K562 (cell line): ENCODE measurements around the gene DYNC1H1. TPM values are rescaled to one million over a fixed set of nuclear protein-coding genes. Genes with fewer than 3 reads are reported as not detected.
A peak's percentile ranks its signal among the peaks of the same experiment; 100 is the strongest.

Source experiments
- ATAC-seq: fragments of 200-7000 bp; cut with Tn5 transposase; 3 replicates; pipeline ENCODE4 v1.9.1; 2020; ENCODE audit warnings: moderate library complexity
- BruUV-seq: library from RNA; stranded (reverse); fragments of 400-500 nt; replicated peaks from 2 replicates; lab custom pipeline; 2021; lab: Mats Ljungman, UMichigan
- CTCF ChIA-PET: fragments of 300-600 bp; formaldehyde crosslinking; extraction: SDS; loops from one replicate; lab custom pipeline; 2021; ENCODE audit warnings: low intra/inter-chr PET ratio; lab: Yijun Ruan, JAX
- POLR2A ChIA-PET: fragments of 300-600, 350-650 bp; sonication (Branson Sonifier 250); formaldehyde crosslinking; extraction: SDS; loops from one replicate; lab custom pipeline; 2021; ENCODE audit warnings: antibody characterized with exemption, inconsistent platforms; lab: Yijun Ruan, JAX
- DNase-seq, 4 experiments: peaks; one replicate each; pipeline versions ENCODE4 v3.0.0 to v3.0.0-alpha.2; 2011 to 2018; ENCODE audit warnings: low spot score in 3 of 4, mixed read lengths in 3 of 4; ENCODE audit errors: extremely low read depth in 1 of 4
- FAIRE-seq: peaks from 2 replicates; lab custom pipeline; 2011; peaks lifted over from hg19 to GRCh38; lab: Jason Lieb, UNC
- H2AFZ ChIP-seq: 2 replicates; pipeline ENCODE4 v1.6.0; 2011; ENCODE audit warnings: low read depth, low read length, control low read depth, inconsistent platforms
- H3K27ac ChIP-seq: fragments of 200-600 bp; 3 replicates; pipeline ENCODE4 v1.8.0; 2011; ENCODE audit warnings: low read depth, mild to moderate bottlenecking, control low read depth, inconsistent platforms, low read length, moderate library complexity, mixed read lengths; ENCODE audit errors: extremely low read depth
- H3K27me3 ChIP-seq, 2 experiments: fragments of 300-600 bp in 1 of 2; 2 replicates in 1 of 2; 3 replicates in 1 of 2; pipeline versions ENCODE4 v1.6.0 to v1.8.0; 2011; ENCODE audit warnings: inconsistent platforms in 2 of 2, low read length in 2 of 2, mild to moderate bottlenecking in 1 of 2, mixed read lengths in 1 of 2, moderate library complexity in 1 of 2; ENCODE audit not compliant: control insufficient read depth in 2 of 2, insufficient read depth in 2 of 2
- H3K36me3 ChIP-seq: fragments of 300-600 bp; 3 replicates; pipeline ENCODE4 v1.8.0; 2011; ENCODE audit warnings: mild to moderate bottlenecking, low read length, inconsistent platforms; ENCODE audit not compliant: control insufficient read depth, insufficient read depth
- H3K4me1 ChIP-seq, 2 experiments: fragments of 200-600 bp in 1 of 2; replicated peaks in 1 of 2; 2 replicates in 1 of 2; 3 replicates in 1 of 2; pipeline versions ENCODE4 v1.5.1 to v1.8.0; 2011; ENCODE audit warnings: inconsistent platforms in 2 of 2, low read length in 2 of 2, mild to moderate bottlenecking in 1 of 2, mixed read lengths in 1 of 2, moderate library complexity in 1 of 2; ENCODE audit not compliant: control insufficient read depth in 2 of 2, insufficient read depth in 2 of 2
- H3K4me2 ChIP-seq: 2 replicates; pipeline ENCODE4 v1.6.1; 2011; ENCODE audit warnings: low read length, control low read depth, inconsistent platforms, mixed read lengths; ENCODE audit not compliant: insufficient read depth
- H3K4me3 ChIP-seq: fragments of 200-600 bp; sonication (generic), shearing (Covaris generic); 2 replicates; pipeline ENCODE4 v1.5.1; 2016; ENCODE audit warnings: control low read depth, inconsistent platforms
- H3K79me2 ChIP-seq: fragments of 200-600 bp; 3 replicates; pipeline ENCODE4 v1.8.0; 2011; ENCODE audit warnings: low read length, inconsistent platforms; ENCODE audit not compliant: control insufficient read depth, insufficient read depth
- H3K9ac ChIP-seq, 2 experiments: 2 replicates each; pipeline versions ENCODE4 v1.6.0 to v1.6.1; 2011; ENCODE audit warnings: low read depth in 2 of 2, low read length in 2 of 2, control low read depth in 1 of 2, inconsistent platforms in 1 of 2, mild to moderate bottlenecking in 1 of 2, mixed read lengths in 1 of 2; ENCODE audit not compliant: insufficient read depth in 1 of 2
- H3K9me1 ChIP-seq: one replicate; pipeline ENCODE4 v1.6.0; 2011; ENCODE audit warnings: inconsistent platforms, mild to moderate bottlenecking, low read length, moderate library complexity; ENCODE audit not compliant: control insufficient read depth, insufficient read depth
- H3K9me3 ChIP-seq: replicated peaks from 2 replicates; pipeline ENCODE4 v1.5.1; 2011; ENCODE audit warnings: low read depth, low read length, inconsistent platforms; ENCODE audit not compliant: control insufficient read depth, insufficient read depth
- H4K20me1 ChIP-seq: replicated peaks from 2 replicates; pipeline ENCODE4 v1.6.1; 2011; ENCODE audit warnings: low read length, inconsistent platforms, mixed read lengths; ENCODE audit not compliant: control insufficient read depth, insufficient read depth
- ASH1L ChIP-seq: fragments of 450-650 bp; IDR thresholded peaks from 2 replicates; pipeline ENCODE4 v1.6.1; 2018; ENCODE audit warnings: borderline replicate concordance, mild to moderate bottlenecking, low read depth; ENCODE audit not compliant: partially characterized antibody
- DPF2 ChIP-seq: fragments of 450-650 bp; IDR thresholded peaks from 2 replicates; pipeline ENCODE4 v1.6.1; 2016
- GMEB1 ChIP-seq: fragments of 250-450 bp; sonication (Bioruptor Pico); IDR thresholded peaks from 2 replicates; pipeline ENCODE4 v1.4.0; 2020; ENCODE audit warnings: mild to moderate bottlenecking
- IFI16 ChIP-seq: fragments of 250-450 bp; sonication (Bioruptor Pico); IDR thresholded peaks from 2 replicates; pipeline ENCODE4 v2.1.2; 2022; ENCODE audit warnings: mild to moderate bottlenecking, inconsistent platforms
- MCM7 ChIP-seq, 2 experiments: fragments of 450-650 bp; IDR thresholded peaks; 2 replicates each; pipeline ENCODE4 v1.6.1; 2016 to 2018
- PHF21A ChIP-seq: fragments of 450-650 bp; IDR thresholded peaks from 2 replicates; pipeline ENCODE4 v1.6.1; 2017; ENCODE audit warnings: low read depth, borderline replicate concordance
- RNF219 ChIP-seq: fragments of 250-450 bp; sonication (Bioruptor Pico); IDR thresholded peaks from 2 replicates; pipeline ENCODE4 v1.5.0; 2022; ENCODE audit warnings: mild to moderate bottlenecking
- TCF3 ChIP-seq: sonication (generic); formaldehyde crosslinking; IDR thresholded peaks from 2 replicates; pipeline ENCODE4 v1.4.0; 2020; ENCODE audit warnings: mild to moderate bottlenecking, missing genetic modification reagents
- ZNF77 ChIP-seq: fragments of 250-450 bp; sonication (Bioruptor Pico); IDR thresholded peaks from 2 replicates; pipeline ENCODE4 v1.5.0; 2020
- WGBS: fragments of 100-300 bp; shearing (Covaris generic); methylation state at CpG from one replicate; pipeline ENCODE4 v1.1.6; 2016; ENCODE audit warnings: low coverage, mixed read lengths; ENCODE audit not compliant: insufficient coverage; ENCODE audit errors: missing lambda C conversion rate; 5-methylcytosine and 5-hydroxymethylcytosine counted together
- in situ Hi-C: fragments of 300-500 bp; cut with MboI; formaldehyde crosslinking; loops from 4 replicates; pipeline ENCODE4 v1.15.0; 2018; ENCODE audit warnings: inconsistent platforms, mixed read lengths
- intact Hi-C: fragments of 100-400 bp; cut with micrococcal nuclease; formaldehyde crosslinking; loops from 2 replicates; pipeline ENCODE4 v1.14.2; 2022
- polyA plus RNA-seq, 8 experiments: library from polyadenylated mRNA; depleted of rRNA in 4 of 8; stranded (reverse) in 5 of 8; unstranded in 3 of 8; fragments of >200 nt; fragmentation: Nextera tagmentation in 2 of 8; fragmentation: Illumina TruSeq in 1 of 8; extraction: Ambion mirVana in 2 of 8; extraction: Trizol in 1 of 8; gene quantifications; 2 replicates each; pipeline versions ENCODE4 v1.2.1 to v1.2.3, GENCODE V29; 2011 to 2014; ENCODE audit warnings: inconsistent platforms in 1 of 8, missing spikeins in 1 of 8
- total RNA-seq, 7 experiments: library from RNA; depleted of rRNA in 6 of 7; stranded (reverse); fragments of >200 nt in 6 of 7; fragmentation: Illumina TruSeq in 2 of 7; extraction: Trizol in 2 of 7; gene quantifications; 2 replicates each; pipeline versions ENCODE4 v1.2.1 to v1.2.3, GENCODE V29; 2011 to 2021; ENCODE audit warnings: low replicate concordance in 1 of 7

The DYNC1H1 gene
- total and polyA plus RNA-seq, 9 of the 15 experiments (the other 6 are each of a cell fraction or from before 2014, with no cell fraction given): 31.9 to 335 (median 115) TPM

GRCh38 chr14:102092806-102093205 is 128.4 kb downstream of the DYNC1H1 start (continued):
- TF ChIP-seq RNF219 (CRISPR knock-in tag): no peak
- TF ChIP-seq ZNF77 (CRISPR knock-in tag): no peak
- no peak for TF ChIP-seq PHF21A
- TF ChIP-seq IFI16: no peak
- TF ChIP-seq ASH1L: no peak
- no peak for TF ChIP-seq TCF3 (CRISPR knock-in tag)
- no peak for TF ChIP-seq GMEB1 (CRISPR knock-in tag)
- no peak for TF ChIP-seq MCM7 (IDR thresholded peaks at IDR 0.05)

- peaks cover 30 to 37% of the 10 kb centered on the region in 2 experiments for H3K4me1 ChIP-seq
- no peaks in the 10 kb centered on the region for H3K79me2 ChIP-seq
- no peak overlapping the region for H3K4me3 ChIP-seq
- 0% methylated on average over 5 of the region's 7 CpGs for WGBS
- DNase-seq: peak; percentile 60 to 81 (median 66)
- peak; percentile 95 for FAIRE-seq
- H3K27me3 ChIP-seq: no peaks in the 10 kb centered on the region
- no peaks in the 10 kb centered on the region for H3K36me3 ChIP-seq
- H3K9me1 ChIP-seq: no peaks in the 10 kb centered on the region
- ChIA-PET CTCF (no interaction called here), POLR2A (no interaction called here)
- H3K27ac ChIP-seq: peak overlapping the region; percentile 70
- intact Hi-C loops: no loop called here
- H3K9ac ChIP-seq: peak overlapping the region; percentile 53 to 84; a peak in 3 of 4 replicates
- no peaks in the 10 kb centered on the region for H4K20me1 ChIP-seq
- H3K9me3 ChIP-seq: no peaks in the 10 kb centered on the region
- peak overlapping the region; percentile 92 for H2AFZ ChIP-seq
- peak; percentile 72 for ATAC-seq
- no TSS peak for BruUV-seq
- peak overlapping the region; percentile 48 for H3K4me2 ChIP-seq
- in situ Hi-C loops: no loop called here
- peak; percentile 68; the same call in 1 of the 2 replicates for TF ChIP-seq DPF2
These were observed 129.7 kb downstream of the DYNC1H1 start for GRCh38 chr14:102094101-102094500.
